MM.1S (cell line): ENCODE data around the gene HOXD9.

Experiments
- EZH2 ChIP-seq: fragments of 300-600 bp; sonication (generic); optimal IDR thresholded peaks from 2 replicates; pipeline ENCODE3; 2017; ENCODE audit warnings: low read depth, mild to moderate bottlenecking, antibody characterized with exemption, low read length, mixed read lengths
- TF ChIP-seq, protein P1 (sequence below): fragments of 300-600 bp; sonication (generic); IDR thresholded peaks from 2 replicates; pipeline ENCODE4 v1.5.1; 2016; ENCODE audit warnings: antibody characterized with exemption, low read length, mixed read lengths

DNA sequence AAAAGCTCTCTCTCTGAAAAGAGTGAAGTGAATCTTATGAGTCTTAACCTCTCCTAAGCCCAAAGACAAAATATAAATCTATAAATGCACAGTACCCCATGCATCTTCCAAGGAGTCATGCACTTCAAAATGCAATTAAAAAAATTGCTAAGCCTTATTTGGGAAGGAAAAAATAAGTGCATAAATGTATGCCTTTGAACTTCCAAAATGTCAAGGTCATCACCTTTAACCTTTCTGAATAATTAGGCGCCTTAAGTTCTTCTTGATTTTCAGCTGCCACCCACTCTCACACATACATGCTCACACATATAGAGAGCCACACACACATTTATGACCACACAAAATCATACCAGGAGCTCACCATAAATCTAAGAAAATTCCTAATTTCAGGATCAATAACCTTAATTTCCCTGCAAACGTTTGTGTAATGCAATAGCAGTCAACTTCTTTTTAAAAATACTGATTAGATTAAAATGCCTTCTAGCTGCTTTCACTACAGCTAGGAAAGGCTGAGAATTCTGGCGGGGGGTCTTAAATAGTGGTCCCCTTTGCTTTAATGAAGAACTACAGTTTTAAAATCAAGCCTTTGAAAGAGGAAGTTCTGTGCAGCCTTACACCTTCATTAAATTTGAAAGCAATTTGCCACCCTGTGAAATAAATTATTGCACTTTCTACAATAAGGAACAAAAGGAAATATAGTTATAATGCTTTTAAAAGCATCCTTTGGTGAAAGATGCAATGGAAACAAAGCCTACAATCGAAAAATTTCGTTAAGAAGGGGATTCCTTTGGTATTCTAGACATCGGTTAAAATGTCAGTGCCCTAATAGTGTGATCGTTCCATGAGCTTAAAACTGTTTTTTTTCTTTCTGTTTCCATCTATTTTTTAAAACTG, 11.9 kb upstream of the HOXD9 start:
- TF ChIP-seq EZH2, result no peak
- TF ChIP-seq, protein P1, sequence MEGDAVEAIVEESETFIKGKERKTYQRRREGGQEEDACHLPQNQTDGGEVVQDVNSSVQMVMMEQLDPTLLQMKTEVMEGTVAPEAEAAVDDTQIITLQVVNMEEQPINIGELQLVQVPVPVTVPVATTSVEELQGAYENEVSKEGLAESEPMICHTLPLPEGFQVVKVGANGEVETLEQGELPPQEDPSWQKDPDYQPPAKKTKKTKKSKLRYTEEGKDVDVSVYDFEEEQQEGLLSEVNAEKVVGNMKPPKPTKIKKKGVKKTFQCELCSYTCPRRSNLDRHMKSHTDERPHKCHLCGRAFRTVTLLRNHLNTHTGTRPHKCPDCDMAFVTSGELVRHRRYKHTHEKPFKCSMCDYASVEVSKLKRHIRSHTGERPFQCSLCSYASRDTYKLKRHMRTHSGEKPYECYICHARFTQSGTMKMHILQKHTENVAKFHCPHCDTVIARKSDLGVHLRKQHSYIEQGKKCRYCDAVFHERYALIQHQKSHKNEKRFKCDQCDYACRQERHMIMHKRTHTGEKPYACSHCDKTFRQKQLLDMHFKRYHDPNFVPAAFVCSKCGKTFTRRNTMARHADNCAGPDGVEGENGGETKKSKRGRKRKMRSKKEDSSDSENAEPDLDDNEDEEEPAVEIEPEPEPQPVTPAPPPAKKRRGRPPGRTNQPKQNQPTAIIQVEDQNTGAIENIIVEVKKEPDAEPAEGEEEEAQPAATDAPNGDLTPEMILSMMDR, result no peak
